Skeletal muscle tissue (tissue), 4 donors: Measurements from ENCODE around the gene RSL1D1. TPM values are rescaled to one million over a fixed set of nuclear protein-coding genes. Genes with fewer than 3 reads are reported as not detected.

ENCODE experiments used
- H3K27ac ChIP-seq: one replicate; pipeline ENCODE4 v1.7.0; 2013; ENCODE audit warnings: mild to moderate bottlenecking, low read depth, low read length, inconsistent platforms
- H3K27me3 ChIP-seq, 3 donors: one replicate each; pipeline ENCODE4 v1.7.0; 2013; ENCODE audit warnings: low read length in 3 of 3; ENCODE audit not compliant: control insufficient read depth in 3 of 3, insufficient read depth in 3 of 3
- H3K36me3 ChIP-seq, 3 donors: one replicate each; pipeline ENCODE4 v1.7.0; 2013; ENCODE audit warnings: low read length in 3 of 3; ENCODE audit not compliant: control insufficient read depth in 3 of 3, insufficient read depth in 3 of 3
- H3K4me1 ChIP-seq, 3 donors: one replicate each; pipeline ENCODE4 v1.7.0; 2013; ENCODE audit warnings: low read length in 3 of 3, mild to moderate bottlenecking in 3 of 3; ENCODE audit not compliant: control insufficient read depth in 3 of 3, insufficient read depth in 3 of 3
- H3K4me3 ChIP-seq, 3 donors: one replicate each; pipeline ENCODE4 v1.7.0; 2013; ENCODE audit warnings: low read length in 3 of 3
- H3K9ac ChIP-seq, 3 donors: one replicate each; pipeline ENCODE4 v1.7.0; 2013; ENCODE audit warnings: low read length in 3 of 3, mild to moderate bottlenecking in 3 of 3, moderate library complexity in 2 of 3, low read depth in 1 of 3
- H3K9me3 ChIP-seq, 3 donors: one replicate each; pipeline ENCODE4 v1.7.0; 2013; ENCODE audit warnings: low read length in 3 of 3; ENCODE audit not compliant: control insufficient read depth in 3 of 3
- total RNA-seq: library from RNA; depleted of rRNA; stranded (reverse); fragments of >200 nt; gene quantifications from one replicate; pipeline ENCODE4 v1.2.3, GENCODE V29; 2014
- donor health status: Osteomylitis.

RSL1D1 gene
- total RNA-seq, 1 donor from 2014 or later = 75.2 TPM

- Histone ChIP-seq H3K36me3 (peaks cover 17 to 45% (median 39%) of the 10 kb centered on the region in 3 donors), H3K27ac (no peak overlapping the region), H3K9me3 (no peaks in the 10 kb centered on the region), H3K4me1 (no peaks in the 10 kb centered on the region), H3K27me3 (no peaks in the 10 kb centered on the region), H3K9ac (no peak overlapping the region), H3K4me3 (no peak overlapping the region)
These were observed 26.0 kb upstream of the RSL1D1 start for GRCh38 chr16:11877374-11877773.

DNA sequence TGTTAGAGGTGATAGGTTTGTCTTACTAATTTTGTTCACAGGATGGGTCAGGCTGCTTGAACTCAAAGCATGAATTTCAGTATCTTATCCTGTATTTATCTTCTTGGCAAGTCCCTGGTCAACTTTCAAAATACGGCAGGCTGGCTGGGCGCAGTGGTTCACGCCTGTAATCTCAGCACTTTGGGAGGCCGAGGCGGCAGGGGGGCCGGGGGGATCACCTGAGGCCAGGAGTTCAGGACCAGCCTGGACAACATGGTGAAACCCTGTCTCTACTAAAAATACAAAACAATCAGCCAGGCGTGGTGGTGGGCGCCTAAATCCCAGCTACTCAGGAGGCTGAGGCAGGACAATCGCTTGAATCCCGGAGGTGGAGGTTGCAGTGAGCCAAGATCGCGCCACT, 25.0 kb upstream of the RSL1D1 start:
- Histone ChIP-seq H3K4me3 (no peak overlapping the region), H3K36me3 (peaks cover 17 to 38% (median 32%) of the 10 kb centered on the region in 3 donors), H3K27ac (no peak overlapping the region)

DNA sequence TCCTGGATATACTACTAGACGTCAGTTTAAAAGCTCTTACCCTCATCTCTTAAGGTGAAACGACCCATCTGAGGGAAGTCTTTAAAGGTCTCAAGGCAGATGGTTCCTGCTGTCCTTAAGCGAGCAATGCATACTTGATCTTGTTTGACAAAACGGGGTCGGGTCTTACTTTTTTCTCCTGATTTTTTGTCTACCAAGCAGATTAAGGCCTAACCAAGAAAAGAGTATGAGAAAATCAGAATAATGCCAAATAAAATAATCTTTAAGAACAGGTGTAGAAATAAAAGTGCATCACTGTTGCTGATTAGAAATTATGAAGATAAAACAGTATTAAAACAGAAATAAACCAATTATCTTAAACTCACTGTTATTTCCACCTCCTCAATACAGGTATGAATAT, 24.4 kb upstream of the RSL1D1 start:
- no peak overlapping the region for H3K27ac ChIP-seq
- no peak overlapping the region for H3K4me3 ChIP-seq
- no peak overlapping the region for H3K9ac ChIP-seq
- no peaks in the 10 kb centered on the region for H3K9me3 ChIP-seq
- H3K4me1 ChIP-seq = peaks cover 0 to 5% (median 0%) of the 10 kb centered on the region in 3 donors
- peaks cover 14 to 35% (median 32%) of the 10 kb centered on the region in 3 donors for H3K36me3 ChIP-seq
- H3K27me3 ChIP-seq = no peaks in the 10 kb centered on the region

More for the DNA sequence above, 25.0 kb upstream of the RSL1D1 start:
- H3K27me3 ChIP-seq = no peaks in the 10 kb centered on the region
- H3K9me3 ChIP-seq = no peaks in the 10 kb centered on the region
- H3K9ac ChIP-seq = no peak overlapping the region
- H3K4me1 ChIP-seq = peaks cover 0 to 4% (median 0%) of the 10 kb centered on the region in 3 donors

GRCh38 chr16:11871193-11871592, 19.9 kb upstream of the RSL1D1 start:
- no peaks in the 10 kb centered on the region for H3K9me3 ChIP-seq
- H3K36me3 ChIP-seq = peaks cover 0 to 26% (median 19%) of the 10 kb centered on the region in 3 donors
- peaks cover 8 to 11% (median 9%) of the 10 kb centered on the region in 3 donors for H3K4me1 ChIP-seq
- no peaks in the 10 kb centered on the region for H3K27me3 ChIP-seq
- H3K4me3 ChIP-seq = no peak overlapping the region
- no peak overlapping the region for H3K27ac ChIP-seq
- peak overlapping the region in 1 of 3 donors; percentile 7 for H3K9ac ChIP-seq

GRCh38 chr16:11870399-11870798, 19.1 kb upstream of the RSL1D1 start:
- Histone ChIP-seq H3K27me3 (no peaks in the 10 kb centered on the region), H3K9me3 (no peaks in the 10 kb centered on the region), H3K4me1 (peaks cover 8 to 11% (median 9%) of the 10 kb centered on the region in 3 donors), H3K27ac (no peak overlapping the region), H3K9ac (no peak overlapping the region), H3K4me3 (no peak overlapping the region), H3K36me3 (peaks cover 0 to 20% (median 11%) of the 10 kb centered on the region in 3 donors)

GRCh38 chr16:11869353-11870228, 18.2 kb upstream of the RSL1D1 start:
- Histone ChIP-seq H3K4me3 (no peak overlapping the region), H3K9me3 (no peaks in the 10 kb centered on the region), H3K27me3 (no peaks in the 10 kb centered on the region), H3K27ac (no peak overlapping the region), H3K4me1 (peaks cover 9 to 11% (median 10%) of the 10 kb centered on the region in 3 donors), H3K9ac (no peak overlapping the region), H3K36me3 (peaks cover 0 to 14% (median 11%) of the 10 kb centered on the region in 3 donors)

- Histone ChIP-seq H3K36me3 (peaks cover 0 to 11% (median 10%) of the 10 kb centered on the region in 3 donors), H3K4me3 (no peak overlapping the region), H3K4me1 (peaks cover 11 to 16% (median 12%) of the 10 kb centered on the region in 3 donors), H3K9ac (no peak overlapping the region), H3K27ac (no peak overlapping the region), H3K27me3 (no peaks in the 10 kb centered on the region), H3K9me3 (no peaks in the 10 kb centered on the region)
These were observed 17.2 kb upstream of the RSL1D1 start for GRCh38 chr16:11868412-11868980.

- no peak overlapping the region for H3K9ac ChIP-seq
- no peak overlapping the region for H3K27ac ChIP-seq
- peaks cover 4 to 10% (median 6%) of the 10 kb centered on the region in 3 donors for H3K4me1 ChIP-seq
- H3K36me3 ChIP-seq = no peaks in the 10 kb centered on the region
- H3K9me3 ChIP-seq = no peaks in the 10 kb centered on the region
- H3K27me3 ChIP-seq = no peaks in the 10 kb centered on the region
- no peak overlapping the region for H3K4me3 ChIP-seq
These were observed 11.1 kb upstream of the RSL1D1 start for GRCh38 chr16:11862489-11862888.

DNA sequence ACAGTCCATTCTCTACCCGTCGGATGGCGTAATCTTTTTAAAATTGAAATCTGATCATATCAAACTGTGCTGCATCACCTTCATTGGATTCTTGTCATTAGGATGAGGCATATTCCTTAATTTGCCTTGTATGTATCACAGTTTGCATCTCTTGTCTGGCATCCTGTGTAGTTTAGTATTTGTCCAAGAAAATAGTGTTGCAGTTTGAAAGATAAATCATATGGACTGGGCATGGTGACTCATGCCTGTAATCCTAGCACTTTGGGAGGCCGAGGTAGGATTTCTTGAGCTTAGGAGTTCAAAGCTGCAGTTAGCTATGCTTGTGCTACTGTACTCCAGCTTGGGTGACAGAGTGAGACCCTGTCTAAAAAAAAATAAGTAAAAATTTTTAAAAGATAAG, 5.8 kb upstream of the RSL1D1 start:
- Histone ChIP-seq H3K4me3 (no peak overlapping the region), H3K36me3 (peaks cover 0 to 3% (median 0%) of the 10 kb centered on the region in 3 donors), H3K4me1 (peaks cover 10 to 18% (median 11%) of the 10 kb centered on the region in 3 donors), H3K9ac (peak overlapping the region in 1 of 3 donors; percentile 25), H3K27me3 (no peaks in the 10 kb centered on the region), H3K9me3 (no peaks in the 10 kb centered on the region), H3K27ac (no peak overlapping the region)
